MCF 10A (cell line): ENCODE results near the gene PRXL2A. TPM values are rescaled to one million over a fixed set of nuclear protein-coding genes. Genes with fewer than 3 reads are reported as not detected.

ENCODE experiments used
- BruUV-seq: library from RNA; stranded (reverse); fragments of 400-500 nt; replicated peaks from 2 replicates; lab custom pipeline; 2021; lab: Mats Ljungman, UMichigan
- CTCF ChIA-PET: fragments of 300-600 bp; sonication (Branson Sonifier 250); formaldehyde crosslinking; extraction: SDS; loops from one replicate; lab custom pipeline; 2021; ENCODE audit warnings: antibody characterized with exemption, inconsistent platforms; lab: Yijun Ruan, JAX
- POLR2A ChIA-PET: fragments of 300-600, 350-650 bp; sonication (Branson Sonifier 250); formaldehyde crosslinking; extraction: SDS; loops from one replicate; lab custom pipeline; 2020; ENCODE audit warnings: antibody characterized with exemption, inconsistent platforms; lab: Yijun Ruan, JAX
- DNase-seq: peaks from one replicate; pipeline ENCODE4 v3.0.0-alpha.2; 2018; ENCODE audit not compliant: unreplicated experiment
- H3K27ac Mint-ChIP-seq: one replicate; pipeline ENCODE4 v1.8.0; 2022; ENCODE audit warnings: mild to moderate bottlenecking, low read depth, mixed read lengths; ENCODE audit not compliant: unreplicated experiment
- H3K27me3 Mint-ChIP-seq: one replicate; pipeline ENCODE4 v1.8.0; 2022; ENCODE audit warnings: mixed read lengths; ENCODE audit not compliant: insufficient read depth, unreplicated experiment
- H3K36me3 Mint-ChIP-seq: one replicate; pipeline ENCODE4 v1.8.0; 2022; ENCODE audit warnings: mild to moderate bottlenecking, moderate library complexity, mixed read lengths; ENCODE audit not compliant: insufficient read depth, unreplicated experiment
- H3K4me1 Mint-ChIP-seq: one replicate; pipeline ENCODE4 v1.8.0; 2022; ENCODE audit warnings: mixed read lengths; ENCODE audit not compliant: insufficient read depth, unreplicated experiment
- H3K4me3 Mint-ChIP-seq: one replicate; pipeline ENCODE4 v1.8.0; 2022; ENCODE audit warnings: mild to moderate bottlenecking, moderate library complexity, mixed read lengths; ENCODE audit not compliant: unreplicated experiment
- H3K9me3 Mint-ChIP-seq: one replicate; pipeline ENCODE4 v1.8.0; 2022; ENCODE audit warnings: mixed read lengths; ENCODE audit not compliant: unreplicated experiment
- intact Hi-C: fragments of 100-400 bp; cut with micrococcal nuclease; formaldehyde crosslinking; loops from 2 replicates; pipeline ENCODE4 v1.14.1; 2022
- total RNA-seq: library from RNA; stranded (reverse); gene quantifications from 2 replicates; pipeline ENCODE4 v1.2.3, GENCODE V29; 2022
- TF ChIP-seq, protein P1 (sequence below): fragments of 200-600 bp; IDR thresholded peaks from one replicate; pipeline ENCODE4 v1.8.0; 2022; ENCODE audit warnings: antibody characterized with exemption, mild to moderate bottlenecking; ENCODE audit not compliant: unreplicated experiment

Gene PRXL2A
- total RNA-seq, 1 experiment from 2014 or later = 6.7 TPM

DNA sequence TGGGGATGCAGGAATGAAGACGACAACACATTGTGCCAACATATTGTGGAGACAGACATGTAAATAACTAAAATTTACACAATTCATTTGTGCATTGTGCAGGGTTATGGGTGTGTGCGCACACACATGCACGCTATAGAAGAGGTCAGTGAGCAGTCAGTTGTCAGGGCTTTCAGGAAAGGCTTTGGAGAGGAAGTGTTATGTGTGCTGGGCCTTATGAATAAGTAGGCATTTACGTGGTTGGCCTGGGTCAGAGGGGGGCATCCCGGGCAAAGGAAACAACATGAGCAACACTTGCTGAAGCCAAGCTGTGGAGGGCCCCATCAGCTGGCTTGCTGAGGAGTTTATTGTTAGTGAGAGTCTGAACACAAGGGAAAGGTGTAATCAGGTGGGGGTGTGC, 4.1 kb downstream of the PRXL2A start:
- no peak overlapping the region for H3K27ac Mint-ChIP-seq
- TF ChIP-seq, protein P1, sequence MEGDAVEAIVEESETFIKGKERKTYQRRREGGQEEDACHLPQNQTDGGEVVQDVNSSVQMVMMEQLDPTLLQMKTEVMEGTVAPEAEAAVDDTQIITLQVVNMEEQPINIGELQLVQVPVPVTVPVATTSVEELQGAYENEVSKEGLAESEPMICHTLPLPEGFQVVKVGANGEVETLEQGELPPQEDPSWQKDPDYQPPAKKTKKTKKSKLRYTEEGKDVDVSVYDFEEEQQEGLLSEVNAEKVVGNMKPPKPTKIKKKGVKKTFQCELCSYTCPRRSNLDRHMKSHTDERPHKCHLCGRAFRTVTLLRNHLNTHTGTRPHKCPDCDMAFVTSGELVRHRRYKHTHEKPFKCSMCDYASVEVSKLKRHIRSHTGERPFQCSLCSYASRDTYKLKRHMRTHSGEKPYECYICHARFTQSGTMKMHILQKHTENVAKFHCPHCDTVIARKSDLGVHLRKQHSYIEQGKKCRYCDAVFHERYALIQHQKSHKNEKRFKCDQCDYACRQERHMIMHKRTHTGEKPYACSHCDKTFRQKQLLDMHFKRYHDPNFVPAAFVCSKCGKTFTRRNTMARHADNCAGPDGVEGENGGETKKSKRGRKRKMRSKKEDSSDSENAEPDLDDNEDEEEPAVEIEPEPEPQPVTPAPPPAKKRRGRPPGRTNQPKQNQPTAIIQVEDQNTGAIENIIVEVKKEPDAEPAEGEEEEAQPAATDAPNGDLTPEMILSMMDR = no peak
- BruUV-seq = no TSS peak
- DNase-seq = peak; percentile 9
- no peak overlapping the region for H3K4me3 Mint-ChIP-seq
- peaks cover 37% of the 10 kb centered on the region for H3K4me1 Mint-ChIP-seq
- intact Hi-C loops = no loop called here
- H3K9me3 Mint-ChIP-seq = no peaks in the 10 kb centered on the region
- POLR2A ChIA-PET = interaction anchor here (0.6 to 1.7 kb wide), 4 partner anchors 18 to 431 kb away, joined by 3 to 5 read pairs (median 4); no protein-coding TSS in a partner anchor
- peaks cover 13% of the 10 kb centered on the region for H3K36me3 Mint-ChIP-seq
- no peaks in the 10 kb centered on the region for H3K27me3 Mint-ChIP-seq
- CTCF ChIA-PET = interaction anchor here (1.4 to 4.0 kb wide), 3 partner anchors 31 to 209 kb away, joined by 3 to 24 read pairs (median 9); no protein-coding TSS in a partner anchor

DNA sequence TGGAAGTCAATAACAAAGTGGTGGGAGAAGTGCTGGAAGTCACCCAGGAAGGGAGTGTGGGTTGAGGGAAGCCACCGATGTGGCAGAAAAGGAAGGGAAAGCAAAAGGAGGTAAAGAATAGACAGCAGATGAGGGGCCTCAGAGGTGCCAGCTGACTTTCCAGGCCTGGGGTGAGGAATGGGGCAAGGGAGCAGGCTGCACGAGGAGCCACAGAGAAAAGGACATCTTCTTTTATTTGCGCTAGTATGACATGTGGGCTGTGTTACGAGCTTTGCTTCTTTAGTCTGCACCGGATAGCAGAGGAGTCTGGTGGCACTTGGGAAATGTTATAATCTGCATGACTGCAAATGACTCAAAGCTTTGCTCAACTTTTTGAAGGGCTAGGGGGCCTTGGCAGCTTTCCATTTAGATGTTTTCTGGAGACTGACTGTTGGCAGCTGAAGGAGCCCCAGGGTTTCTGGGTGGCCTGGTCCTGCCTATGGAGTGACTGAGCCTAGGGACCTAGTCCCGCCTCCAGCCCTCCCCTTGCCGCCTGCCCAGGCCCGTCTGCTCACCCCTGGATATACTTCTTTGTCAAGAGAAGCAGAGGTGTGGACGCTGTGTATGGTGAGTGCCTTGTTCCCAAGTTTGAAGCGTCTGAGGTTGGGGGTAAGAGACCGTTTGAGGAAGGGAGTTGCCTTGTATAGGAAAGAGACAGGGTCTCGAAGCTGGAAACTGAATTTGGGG, 5.1 kb downstream of the PRXL2A start:
- Mint-ChIP-seq H3K9me3 (no peaks in the 10 kb centered on the region), H3K4me3 (peak overlapping the region; percentile 2), H3K27me3 (no peaks in the 10 kb centered on the region), H3K27ac (peak overlapping the region; percentile 43), H3K36me3 (peaks cover 13% of the 10 kb centered on the region), H3K4me1 (peaks cover 37% of the 10 kb centered on the region)
- intact Hi-C loops = no loop called here
- ChIA-PET CTCF (interaction anchor here (0.6 to 1.7 kb wide), 6 partner anchors 18 to 279 kb away, joined by 3 to 12 read pairs (median 3); no protein-coding TSS in a partner anchor), POLR2A (interaction anchor here (0.8 to 1.4 kb wide), 8 partner anchors 11 to 92 kb away, joined by 3 to 4 read pairs (median 3); no protein-coding TSS in a partner anchor)
- DNase-seq = peak; percentile 96
- TF ChIP-seq, protein P1 = no peak
- BruUV-seq = no TSS peak

DNA sequence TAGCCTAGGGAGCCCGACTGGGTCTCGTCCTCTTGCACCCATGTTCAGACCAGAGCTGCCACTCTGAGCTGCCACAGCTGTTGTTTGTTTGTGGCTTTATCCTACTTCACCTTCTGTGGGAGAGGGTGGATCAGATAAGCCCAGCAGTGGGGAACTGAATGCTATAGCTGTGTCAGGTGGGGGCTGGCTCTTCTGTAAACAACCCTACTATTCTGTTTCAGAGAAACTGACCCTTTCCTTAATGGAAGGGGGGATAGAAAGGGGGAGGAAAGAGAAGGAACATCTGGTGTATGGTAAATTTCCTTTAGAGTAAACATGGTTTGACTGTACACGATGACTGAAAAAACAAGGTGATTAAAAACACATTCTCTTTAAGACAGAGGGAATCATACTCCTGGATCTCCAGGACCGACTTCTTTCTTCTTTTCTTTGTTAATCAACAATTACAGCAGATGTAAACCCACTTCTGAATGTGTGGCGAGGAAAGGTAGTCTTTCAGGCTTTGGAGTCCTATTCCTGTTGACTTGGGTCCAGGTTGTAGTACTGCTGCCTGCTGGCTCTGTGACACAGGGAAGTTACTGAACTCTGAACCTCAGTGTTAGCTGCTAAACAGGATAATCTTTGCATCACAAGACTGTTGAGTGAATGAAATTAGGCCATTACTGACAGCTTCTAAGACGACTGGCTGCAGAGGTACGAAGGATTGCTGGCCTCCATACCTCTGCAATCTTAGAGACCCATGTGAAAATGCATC, 6.0 kb downstream of the PRXL2A start:
- no peaks in the 10 kb centered on the region for H3K9me3 Mint-ChIP-seq
- no TSS peak for BruUV-seq
- intact Hi-C loops = no loop called here
- ChIA-PET CTCF (interaction anchor here (0.6 to 1.7 kb wide), 5 partner anchors 17 to 278 kb away, joined by 3 to 12 read pairs (median 3); no protein-coding TSS in a partner anchor), POLR2A (interaction anchor here (0.8 to 1.4 kb wide), 6 partner anchors 11 to 92 kb away, joined by 3 to 4 read pairs (median 3); no protein-coding TSS in a partner anchor)
- peak overlapping the region; percentile 43 for H3K27ac Mint-ChIP-seq
- H3K36me3 Mint-ChIP-seq = peaks cover 13% of the 10 kb centered on the region
- H3K4me3 Mint-ChIP-seq = no peak overlapping the region
- no peaks in the 10 kb centered on the region for H3K27me3 Mint-ChIP-seq
- TF ChIP-seq, protein P1 = no peak
- H3K4me1 Mint-ChIP-seq = peaks cover 37% of the 10 kb centered on the region
- no peak for DNase-seq
